HEK293T (cell line): ENCODE data around the gene SCML2.

ENCODE experiments used
- CTCF ChIA-PET: fragments of 350-600 bp; formaldehyde crosslinking; extraction: SDS; loops from one replicate; lab custom pipeline; 2021; ENCODE audit warnings: antibody characterized with exemption, inconsistent platforms; lab: Yijun Ruan, JAX
- POLR2A ChIA-PET: fragments of 350-600 bp; formaldehyde crosslinking; extraction: SDS; loops from one replicate; lab custom pipeline; 2020; ENCODE audit warnings: antibody characterized with exemption, inconsistent platforms; lab: Yijun Ruan, JAX
- DNase-seq: peaks from one replicate; pipeline ENCODE4 v3.0.0; 2012; ENCODE audit warnings: mixed read lengths; ENCODE audit errors: extremely low spot score
- ARNT ChIP-seq: fragments of 450-650 bp; IDR thresholded peaks from 2 replicates; pipeline ENCODE4 v1.6.1; 2017; ENCODE audit warnings: mild to moderate bottlenecking
- BHLHE40 ChIP-seq: fragments of 450-650 bp; IDR thresholded peaks from 2 replicates; pipeline ENCODE4 v1.6.1; 2016; ENCODE audit warnings: mild to moderate bottlenecking, moderate library complexity, borderline replicate concordance
- CTBP1 ChIP-seq: fragments of 450-650 bp; IDR thresholded peaks from 2 replicates; pipeline ENCODE4 v1.6.1; 2016; ENCODE audit warnings: borderline replicate concordance
- ELF4 ChIP-seq: fragments of 450-650 bp; IDR thresholded peaks from 2 replicates; pipeline ENCODE4 v1.6.1; 2017; ENCODE audit warnings: antibody characterized with exemption
- FOXA1 ChIP-seq: fragments of 450-650 bp; IDR thresholded peaks from 2 replicates; pipeline ENCODE4 v1.6.1; 2016; ENCODE audit warnings: mild to moderate bottlenecking
- FOXK2 ChIP-seq: fragments of 450-650 bp; IDR thresholded peaks from 2 replicates; pipeline ENCODE4 v1.6.1; 2016; ENCODE audit warnings: mild to moderate bottlenecking
- FOXM1 ChIP-seq: fragments of 450-650 bp; IDR thresholded peaks from 2 replicates; pipeline ENCODE4 v1.6.1; 2017; ENCODE audit warnings: mild to moderate bottlenecking, borderline replicate concordance
- HDGF ChIP-seq: fragments of 450-650 bp; IDR thresholded peaks from 2 replicates; pipeline ENCODE4 v1.6.1; 2017; ENCODE audit warnings: antibody characterized with exemption, borderline replicate concordance
- L3MBTL2 ChIP-seq: fragments of 450-650 bp; conservative IDR thresholded peaks from 2 replicates; pipeline ENCODE4 v1.6.1; 2016; ENCODE audit warnings: mild to moderate bottlenecking
- LEF1 ChIP-seq: fragments of 450-650 bp; IDR thresholded peaks from 2 replicates; pipeline ENCODE4 v1.6.1; 2017; ENCODE audit warnings: mild to moderate bottlenecking, borderline replicate concordance
- NFRKB ChIP-seq: fragments of 450-650 bp; IDR thresholded peaks from 2 replicates; pipeline ENCODE4 v1.6.1; 2016; ENCODE audit warnings: mild to moderate bottlenecking, moderate library complexity
- SP1 ChIP-seq: fragments of 450-650 bp; IDR thresholded peaks from 2 replicates; pipeline ENCODE4 v1.6.1; 2017
- SUZ12 ChIP-seq: fragments of 450-650 bp; IDR thresholded peaks from 2 replicates; pipeline ENCODE4 v1.6.1; 2016; ENCODE audit warnings: mild to moderate bottlenecking
- TARDBP ChIP-seq: fragments of 450-650 bp; IDR thresholded peaks from 2 replicates; pipeline ENCODE4 v1.6.1; 2016
- ZNF384 ChIP-seq: fragments of 450-650 bp; IDR thresholded peaks from 2 replicates; pipeline ENCODE4 v1.6.1; 2016
- TF ChIP-seq, protein P1 (sequence below): fragments of 450-650 bp; IDR thresholded peaks from 2 replicates; pipeline ENCODE4 v1.6.1; 2016

The SCML2 gene

GRCh38 chrX:18368402-18368801, 13.9 kb upstream of the SCML2 start:
- CTCF ChIA-PET, result interaction anchor here (1.2 kb wide), 1 partner anchor 15 kb away, joined by 3 read pairs; no protein-coding TSS in a partner anchor
- no peak for DNase-seq
- TF ChIP-seq SUZ12, result no peak
- TF ChIP-seq L3MBTL2, result 0 out of 2 replicates have a peak, but pooled peaks have one; percentile 23
- POLR2A ChIA-PET, result no interaction called here

DNA sequence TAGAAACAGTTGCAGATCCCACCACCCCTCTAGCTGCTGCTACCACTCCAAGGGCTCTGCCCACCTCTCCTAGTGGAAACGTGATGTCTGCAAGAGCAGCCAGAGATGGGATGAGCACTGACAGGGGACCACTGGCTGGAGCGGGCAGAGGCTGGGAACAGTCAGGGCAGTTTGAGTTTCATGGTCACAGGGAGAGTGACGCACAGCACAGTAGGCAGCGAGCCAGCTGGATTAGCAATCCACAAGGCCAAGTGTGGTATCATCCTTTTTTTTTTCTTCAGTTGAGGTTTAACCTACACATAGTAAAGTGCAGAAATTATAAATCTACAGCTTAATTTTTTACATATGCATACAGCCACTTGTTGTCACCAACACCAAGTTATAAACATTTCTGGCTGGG, 6.4 kb upstream of the SCML2 start:
- no peak for DNase-seq
- TF ChIP-seq SP1 (no peak), BHLHE40 (no peak), FOXA1 (no peak), FOXM1 (no peak), HDGF (no peak), TARDBP (no peak), NFRKB (no peak), ARNT (no peak), LEF1 (no peak), FOXK2 (no peak), SUZ12 (no peak), ZNF384 (no peak), ELF4 (no peak), CTBP1 (no peak), L3MBTL2 (no peak)
- TF ChIP-seq, protein P1, sequence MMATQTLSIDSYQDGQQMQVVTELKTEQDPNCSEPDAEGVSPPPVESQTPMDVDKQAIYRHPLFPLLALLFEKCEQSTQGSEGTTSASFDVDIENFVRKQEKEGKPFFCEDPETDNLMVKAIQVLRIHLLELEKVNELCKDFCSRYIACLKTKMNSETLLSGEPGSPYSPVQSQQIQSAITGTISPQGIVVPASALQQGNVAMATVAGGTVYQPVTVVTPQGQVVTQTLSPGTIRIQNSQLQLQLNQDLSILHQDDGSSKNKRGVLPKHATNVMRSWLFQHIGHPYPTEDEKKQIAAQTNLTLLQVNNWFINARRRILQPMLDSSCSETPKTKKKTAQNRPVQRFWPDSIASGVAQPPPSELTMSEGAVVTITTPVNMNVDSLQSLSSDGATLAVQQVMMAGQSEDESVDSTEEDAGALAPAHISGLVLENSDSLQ, result no peak
- ChIA-PET POLR2A (no interaction called here), CTCF (interaction anchor here (0.6 kb wide), 1 partner anchor 31 kb away, joined by 3 read pairs; no protein-coding TSS in a partner anchor)

- POLR2A ChIA-PET, result no interaction called here
- DNase-seq, result peak; percentile 39
- no peak for TF ChIP-seq SP1
- no peak for TF ChIP-seq SUZ12
- no peak for TF ChIP-seq HDGF
- TF ChIP-seq ARNT, result no peak
- TF ChIP-seq FOXM1, result no peak; the same call in 1 of the 2 replicates
- TF ChIP-seq TARDBP, result no peak
- TF ChIP-seq L3MBTL2, result no peak
- TF ChIP-seq, protein P1, result no peak
- no peak for TF ChIP-seq NFRKB
- TF ChIP-seq FOXK2, result no peak
- no peak for TF ChIP-seq ZNF384
- TF ChIP-seq LEF1, result no peak
- TF ChIP-seq CTBP1, result no peak
- no peak for TF ChIP-seq FOXA1
- TF ChIP-seq ELF4, result no peak
- no peak for TF ChIP-seq BHLHE40
- CTCF ChIA-PET, result interaction anchor here (1.1 kb wide), 2 partner anchors 9 to 15 kb away, joined by 3 read pairs; no protein-coding TSS in a partner anchor
These were observed 538 bp downstream of the SCML2 start for GRCh38 chrX:18353931-18354368.

GRCh38 chrX:18351784-18352183, 2.7 kb downstream of the SCML2 start:
- ChIA-PET POLR2A (no interaction called here), CTCF (no interaction called here)
- TF ChIP-seq CTBP1, result no peak
- TF ChIP-seq, protein P1, result no peak
- TF ChIP-seq HDGF, result no peak
- no peak for DNase-seq

GRCh38 chrX:18348047-18348446, 6.4 kb downstream of the SCML2 start:
- ChIA-PET POLR2A (no interaction called here), CTCF (no interaction called here)
- DNase-seq, result peak; percentile 33
- TF ChIP-seq, protein P1, result peak; percentile 89
- TF ChIP-seq HDGF, result no peak
- no peak for TF ChIP-seq FOXM1
- TF ChIP-seq CTBP1, result peak; percentile 60; the same call in 1 of the 2 replicates
- no peak for TF ChIP-seq ELF4
- no peak for TF ChIP-seq LEF1

DNA sequence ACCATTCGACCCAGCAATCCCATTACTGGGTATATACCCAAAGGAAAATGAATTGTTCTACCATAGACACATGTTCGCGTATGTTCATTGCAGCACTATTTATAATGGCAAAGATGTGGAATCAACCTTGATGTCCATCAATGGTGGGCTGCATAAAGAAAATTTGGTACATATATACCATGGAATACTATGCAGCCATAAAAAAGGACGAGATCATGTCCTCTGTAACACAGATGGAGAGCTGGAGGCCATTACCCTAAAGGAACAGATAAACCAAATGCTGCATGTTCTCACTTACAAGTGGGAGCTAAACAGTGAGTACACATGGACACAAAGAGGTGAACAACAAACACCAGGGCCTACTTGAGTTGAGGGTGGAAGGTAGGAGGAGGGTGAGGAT, 45.1 kb downstream of the SCML2 start:
- TF ChIP-seq LEF1, result no peak
- no peak for TF ChIP-seq FOXK2
- no peak for TF ChIP-seq SP1
- no peak for TF ChIP-seq ZNF384
- no peak for TF ChIP-seq SUZ12
- TF ChIP-seq, protein P1, result no peak
- TF ChIP-seq BHLHE40, result no peak
- no peak for TF ChIP-seq HDGF
- TF ChIP-seq CTBP1, result no peak
- no peak for TF ChIP-seq ARNT
- no peak for TF ChIP-seq FOXA1
- no peak for TF ChIP-seq ELF4
- TF ChIP-seq L3MBTL2, result no peak
- DNase-seq, result no peak
- ChIA-PET CTCF (no interaction called here), POLR2A (no interaction called here)
